ENCODE results near the gene ANKRD40CL. TPM values are rescaled to one million over a fixed set of nuclear protein-coding genes. Genes with fewer than 3 reads are reported as not detected.
"Not testable (repeated sequence)": the region's sequence is repeated elsewhere in the genome, so short reads cannot be mapped to it uniquely, and the experiment has no call there.

ANKRD40CL gene
- polyA plus RNA-seq, 3 donors, result 0.33 TPM; not detected in 2

- no peak overlapping the region for H3K27ac ChIP-seq (ENCODE audit: low read depth, low read length)
- WGBS, 3 donors, result 59 to 86% (median 86%) methylated on average over 12 of the region's 12 CpGs
These were observed 41.3 kb downstream of the ANKRD40CL start for GRCh38 chr17:50725769-50726655.

GRCh38 chr17:50724622-50725021 is 42.7 kb downstream of the ANKRD40CL start:
- 92 to 99% (median 92%) methylated on average over 6 of the region's 6 CpGs for WGBS, 3 donors
- H3K27ac ChIP-seq (ENCODE audit: low read depth, low read length), result not testable (repeated sequence)

GRCh38 chr17:50722746-50723145 is 44.6 kb downstream of the ANKRD40CL start:
- 23 to 42% (median 37%) methylated on average over 3 of the region's 3 CpGs for WGBS, 3 donors
- no peak overlapping the region for H3K27ac ChIP-seq (ENCODE audit: low read depth, low read length)

- no peak overlapping the region for H3K27ac ChIP-seq (ENCODE audit: low read depth, low read length)
- WGBS, 3 donors, result 2 to 9% (median 6%) methylated on average over 7 of the region's 7 CpGs
These were observed 45.9 kb downstream of the ANKRD40CL start for GRCh38 chr17:50721194-50722010.

- peak overlapping the region; percentile 71 for H3K27ac ChIP-seq (ENCODE audit: low read depth, low read length)
- WGBS, 3 donors, result 0% methylated on average over 23 to 25 of the region's 25 CpGs
These were observed 47.2 kb downstream of the ANKRD40CL start for GRCh38 chr17:50719924-50720794.

- peak within 1 kb of the TSS; percentile 71 for H3K27ac ChIP-seq (ENCODE audit: low read depth, low read length)
- WGBS, 3 donors, result 1 to 2% (median 2%) methylated on average over 56 to 76 of the region's 76 CpGs
These were observed 48.0 kb downstream of the ANKRD40CL start, which contains the start of gene LUC7L3 for GRCh38 chr17:50719144-50719923. Gene LUC7L3, plus strand, starts transcription at chr17:50719603. Its CDS starts 130 bp downstream, at chr17:50719733.

- H3K27ac ChIP-seq (ENCODE audit: low read depth, low read length), result no peak overlapping the region
- WGBS, 3 donors, result 83 to 90% (median 89%) methylated on average over 3 of the region's 3 CpGs
These were observed 51.8 kb downstream of the ANKRD40CL start for GRCh38 chr17:50715471-50715870.

- no peak overlapping the region for H3K27ac ChIP-seq (ENCODE audit: low read depth, low read length)
- WGBS, 3 donors, result 87 to 88% (median 88%) methylated on average over 9 of the region's 9 CpGs
These were observed 54.7 kb downstream of the ANKRD40CL start for GRCh38 chr17:50712641-50713040.

Other genes with a start within 250 kb of the ANKRD40CL start
- 1 to 10 TPM in 2 of 3 donors, under 1 TPM in 1; 0.67 to 6.9 (median 4.0) TPM for gene EPN3, start 234.8 kb downstream of the ANKRD40CL start, polyA plus RNA-seq
- 10 to 100 TPM; 15.8 to 32.7 (median 21.8) TPM for gene SPATA20, start 220.3 kb downstream of the ANKRD40CL start, polyA plus RNA-seq
- 1 to 10 TPM in 1 of 3 donors, under 1 TPM in 2; 0.07 to 2.9 (median 0.64) TPM for gene CACNA1G, start 206.8 kb downstream of the ANKRD40CL start, polyA plus RNA-seq
- gene ABCC3, start 132.6 kb downstream of the ANKRD40CL start, polyA plus RNA-seq, result 10 to 100 TPM in 1 of 3 donors, 1 to 10 TPM in 2; 3.0 to 25.1 (median 8.1) TPM
- 10 to 100 TPM in 2 of 3 donors, 1 to 10 TPM in 1; 8.2 to 37.9 (median 35.7) TPM for gene ANKRD40, start 59.6 kb downstream of the ANKRD40CL start, polyA plus RNA-seq
- gene LUC7L3, start 47.9 kb downstream of the ANKRD40CL start, polyA plus RNA-seq, result 10 to 100 TPM; 40.0 to 64.0 (median 44.7) TPM
- under 1 TPM; 0.01 to 0.11 (median 0.09) TPM for gene WFIKKN2, start 68.1 kb upstream of the ANKRD40CL start, polyA plus RNA-seq
- gene TOB1, start 98.8 kb upstream of the ANKRD40CL start, polyA plus RNA-seq, result 10 to 100 TPM; 16.3 to 81.5 (median 25.4) TPM

Data from adipose tissue (tissue), 3 donors.